Endodermal cell (in vitro differentiated cells): Measurements from ENCODE around the gene OGDH. TPM values are rescaled to one million over a fixed set of nuclear protein-coding genes. Genes with fewer than 3 reads are reported as not detected.
A peak's percentile ranks its signal among the peaks of the same experiment; 100 is the strongest.

Experiments
- DNase-seq: peaks from one replicate; pipeline ENCODE4 v3.0.0-alpha.2; 2017
- H3K27ac ChIP-seq: 2 replicates; pipeline ENCODE4 v1.5.1; 2013; ENCODE audit warnings: mild to moderate bottlenecking, low read depth, low read length, moderate library complexity
- H3K27me3 ChIP-seq: 2 replicates; pipeline ENCODE4 v1.6.1; 2013; ENCODE audit warnings: mild to moderate bottlenecking, low read length, moderate library complexity; ENCODE audit not compliant: insufficient read depth, control insufficient read depth, poor library complexity, severe bottlenecking
- H3K36me3 ChIP-seq: 2 replicates; pipeline ENCODE4 v1.7.0; 2013; ENCODE audit warnings: mild to moderate bottlenecking, low read length, moderate library complexity; ENCODE audit not compliant: control insufficient read depth, insufficient read depth
- H3K4me1 ChIP-seq: one replicate; pipeline ENCODE4 v1.7.0; 2013; ENCODE audit warnings: low read length; ENCODE audit not compliant: control insufficient read depth, insufficient read depth
- H3K4me3 ChIP-seq: 2 replicates; pipeline ENCODE4 v1.5.1; 2013; ENCODE audit warnings: mild to moderate bottlenecking, low read length, moderate library complexity
- H3K9ac ChIP-seq: 2 replicates; pipeline ENCODE4 v1.6.1; 2013; ENCODE audit warnings: mild to moderate bottlenecking, low read length, moderate library complexity; ENCODE audit not compliant: poor library complexity, severe bottlenecking; ENCODE audit errors: extremely low read depth
- H3K9me3 ChIP-seq: 2 replicates; pipeline ENCODE4 v1.6.1; 2013; ENCODE audit warnings: mild to moderate bottlenecking, low read length, moderate library complexity; ENCODE audit not compliant: control insufficient read depth
- H3K27ac Mint-ChIP-seq: 2 replicates; pipeline ENCODE4 v1.8.0; 2020; ENCODE audit warnings: mixed read lengths
- H3K27me3 Mint-ChIP-seq: 2 replicates; pipeline ENCODE4 v1.8.0; 2021; ENCODE audit warnings: mild to moderate bottlenecking, mixed read lengths; ENCODE audit not compliant: insufficient read depth
- H3K36me3 Mint-ChIP-seq: 2 replicates; pipeline ENCODE4 v1.8.0; 2020; ENCODE audit warnings: low read depth, mixed read lengths
- H3K4me1 Mint-ChIP-seq: 2 replicates; pipeline ENCODE4 v1.8.0; 2020; ENCODE audit warnings: mixed read lengths
- H3K4me3 Mint-ChIP-seq: 2 replicates; pipeline ENCODE4 v1.8.0; 2020; ENCODE audit warnings: mild to moderate bottlenecking, moderate library complexity, mixed read lengths
- H3K9me3 Mint-ChIP-seq: 2 replicates; pipeline ENCODE4 v1.8.0; 2020; ENCODE audit warnings: mild to moderate bottlenecking, mixed read lengths
- CTCF ChIP-seq: fragments of 200-600 bp; sonication (generic); conservative IDR thresholded peaks from 2 replicates; pipeline ENCODE4 v1.5.0; 2021; ENCODE audit warnings: antibody characterized with exemption, mild to moderate bottlenecking
- WGBS, 2 experiments: methylation state at CpG; one replicate each; pipeline versions ENCODE4 v1.1.5 to v1.1.7; 2013; ENCODE audit warnings: missing lambda C conversion rate in 2 of 2, mixed read lengths in 1 of 2; ENCODE audit not compliant: insufficient coverage in 1 of 2, insufficient read length in 1 of 2; 5-methylcytosine and 5-hydroxymethylcytosine counted together
- total RNA-seq, 2 donors: library from RNA; stranded (reverse); fragmentation: NEBNext Ultra II Directional in 1 of 2; extraction: Animal tissue kit (Norgen Biotek cat#: 25700) in 1 of 2; gene quantifications; 2 replicates in 1 of 2; 3 replicates in 1 of 2; pipeline ENCODE4 v1.2.1, GENCODE V29; 2021

Gene OGDH
- total RNA-seq, 2 donors from 2014 or later: 82.5 to 96.0 TPM

- Histone ChIP-seq H3K27me3 (no peaks in the 10 kb centered on the region), H3K9me3 (no peaks in the 10 kb centered on the region), H3K36me3 (peaks cover 20% of the 10 kb centered on the region), H3K27ac (no peak overlapping the region), H3K9ac (no peak overlapping the region), H3K4me1 (no peaks in the 10 kb centered on the region), H3K4me3 (no peak overlapping the region)
- H3K4me1 Mint-ChIP-seq: peaks cover 12% of the 10 kb centered on the region
- WGBS, 2 experiments: 85 to 87% methylated on average over 4 to 6 of the region's 6 CpGs
- peaks cover 27% of the 10 kb centered on the region for H3K36me3 Mint-ChIP-seq
- no peak for TF ChIP-seq CTCF
- no peak overlapping the region for H3K4me3 Mint-ChIP-seq
- H3K9me3 Mint-ChIP-seq: no peaks in the 10 kb centered on the region
- no peaks in the 10 kb centered on the region for H3K27me3 Mint-ChIP-seq
- no peak for DNase-seq
- peak overlapping the region; percentile 66 for H3K27ac Mint-ChIP-seq
Measured at GRCh38 chr7:44625526-44626471, 19.4 kb downstream of the OGDH start.

GRCh38 chr7:44626620-44627019 lies 20.2 kb downstream of the OGDH start:
- 81% methylated on average over 4 of the region's 4 CpGs; no CpG with 5 or more reads in 1 of the 2 experiments for WGBS, 2 experiments
- TF ChIP-seq CTCF: no peak
- H3K27me3 Mint-ChIP-seq: no peaks in the 10 kb centered on the region
- no peaks in the 10 kb centered on the region for H3K9me3 ChIP-seq
- H3K4me3 ChIP-seq: no peak overlapping the region
- peaks cover 20% of the 10 kb centered on the region for H3K36me3 ChIP-seq
- H3K27me3 ChIP-seq: no peaks in the 10 kb centered on the region
- H3K4me1 ChIP-seq: no peaks in the 10 kb centered on the region
- no peak overlapping the region for H3K27ac Mint-ChIP-seq
- H3K9ac ChIP-seq: no peak overlapping the region
- peaks cover 20% of the 10 kb centered on the region for H3K4me1 Mint-ChIP-seq
- H3K9me3 Mint-ChIP-seq: no peaks in the 10 kb centered on the region
- H3K27ac ChIP-seq: no peak overlapping the region
- H3K36me3 Mint-ChIP-seq: peaks cover 27% of the 10 kb centered on the region
- no peak overlapping the region for H3K4me3 Mint-ChIP-seq
- no peak for DNase-seq

- no peak overlapping the region for H3K4me3 Mint-ChIP-seq
- WGBS, 2 experiments: 88 to 90% methylated on average over 11 to 13 of the region's 13 CpGs
Measured at GRCh38 chr7:44629829-44630522, 23.5 kb downstream of the OGDH start.

More at GRCh38 chr7:44629829-44630522, 23.5 kb downstream of the OGDH start:
- Histone ChIP-seq H3K4me1 (no peaks in the 10 kb centered on the region), H3K9me3 (no peaks in the 10 kb centered on the region), H3K36me3 (peaks cover 11% of the 10 kb centered on the region), H3K4me3 (no peak overlapping the region), H3K27ac (no peak overlapping the region), H3K27me3 (no peaks in the 10 kb centered on the region), H3K9ac (no peak overlapping the region)
- DNase-seq: no peak
- Mint-ChIP-seq H3K36me3 (peaks cover 24% of the 10 kb centered on the region), H3K27me3 (no peaks in the 10 kb centered on the region), H3K27ac (peak overlapping the region; percentile 71), H3K4me1 (peaks cover 27% of the 10 kb centered on the region), H3K9me3 (no peaks in the 10 kb centered on the region)
- no peak for TF ChIP-seq CTCF
